ENCODE data around the gene ITPA. TPM values are rescaled to one million over a fixed set of nuclear protein-coding genes. Genes with fewer than 3 reads are reported as not detected.

The ITPA gene
- total RNA-seq, 4 donors from 2014 or later: 32.0 to 42.9 (median 35.7) TPM

DNA sequence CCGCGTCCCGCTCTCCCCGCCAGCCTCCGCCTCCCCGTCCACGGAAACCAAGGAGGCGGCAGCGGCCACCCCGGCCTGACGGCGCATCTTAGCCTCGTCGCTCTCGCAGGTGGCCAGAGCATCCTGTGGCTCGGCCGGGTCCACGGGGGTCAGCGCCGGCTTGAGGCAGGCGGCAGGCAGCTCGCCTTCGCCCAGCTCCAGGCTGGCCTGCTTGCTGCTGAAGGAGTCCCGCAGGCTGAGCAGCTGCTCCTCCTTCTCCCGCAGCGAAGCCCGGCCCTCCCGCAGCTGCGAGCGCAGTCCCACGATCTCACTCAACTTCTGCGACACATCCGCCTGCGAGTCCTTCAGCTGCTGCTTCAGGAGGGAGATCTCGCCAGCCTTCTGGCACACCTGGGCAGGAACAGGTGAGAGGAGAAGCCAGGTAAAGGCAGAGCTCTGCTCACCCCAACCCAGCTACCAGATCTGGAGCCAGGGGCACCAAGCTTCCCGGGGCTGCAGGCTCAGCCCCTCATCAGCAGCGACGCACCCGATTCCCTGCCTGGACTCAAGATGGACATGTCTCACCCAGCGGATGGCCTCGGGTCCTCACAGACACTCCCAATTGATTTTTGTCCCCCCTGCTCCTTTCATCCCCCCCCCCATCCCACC, 44.4 kb upstream of the ITPA start:
- ATAC-seq (ENCODE audit: low FRiP score) (no peak), DNase-seq (ENCODE audit: low spot score) (no peak)
- TF ChIP-seq, protein P1, sequence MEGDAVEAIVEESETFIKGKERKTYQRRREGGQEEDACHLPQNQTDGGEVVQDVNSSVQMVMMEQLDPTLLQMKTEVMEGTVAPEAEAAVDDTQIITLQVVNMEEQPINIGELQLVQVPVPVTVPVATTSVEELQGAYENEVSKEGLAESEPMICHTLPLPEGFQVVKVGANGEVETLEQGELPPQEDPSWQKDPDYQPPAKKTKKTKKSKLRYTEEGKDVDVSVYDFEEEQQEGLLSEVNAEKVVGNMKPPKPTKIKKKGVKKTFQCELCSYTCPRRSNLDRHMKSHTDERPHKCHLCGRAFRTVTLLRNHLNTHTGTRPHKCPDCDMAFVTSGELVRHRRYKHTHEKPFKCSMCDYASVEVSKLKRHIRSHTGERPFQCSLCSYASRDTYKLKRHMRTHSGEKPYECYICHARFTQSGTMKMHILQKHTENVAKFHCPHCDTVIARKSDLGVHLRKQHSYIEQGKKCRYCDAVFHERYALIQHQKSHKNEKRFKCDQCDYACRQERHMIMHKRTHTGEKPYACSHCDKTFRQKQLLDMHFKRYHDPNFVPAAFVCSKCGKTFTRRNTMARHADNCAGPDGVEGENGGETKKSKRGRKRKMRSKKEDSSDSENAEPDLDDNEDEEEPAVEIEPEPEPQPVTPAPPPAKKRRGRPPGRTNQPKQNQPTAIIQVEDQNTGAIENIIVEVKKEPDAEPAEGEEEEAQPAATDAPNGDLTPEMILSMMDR (IDR thresholded peaks at IDR 0.05): no peak

DNA sequence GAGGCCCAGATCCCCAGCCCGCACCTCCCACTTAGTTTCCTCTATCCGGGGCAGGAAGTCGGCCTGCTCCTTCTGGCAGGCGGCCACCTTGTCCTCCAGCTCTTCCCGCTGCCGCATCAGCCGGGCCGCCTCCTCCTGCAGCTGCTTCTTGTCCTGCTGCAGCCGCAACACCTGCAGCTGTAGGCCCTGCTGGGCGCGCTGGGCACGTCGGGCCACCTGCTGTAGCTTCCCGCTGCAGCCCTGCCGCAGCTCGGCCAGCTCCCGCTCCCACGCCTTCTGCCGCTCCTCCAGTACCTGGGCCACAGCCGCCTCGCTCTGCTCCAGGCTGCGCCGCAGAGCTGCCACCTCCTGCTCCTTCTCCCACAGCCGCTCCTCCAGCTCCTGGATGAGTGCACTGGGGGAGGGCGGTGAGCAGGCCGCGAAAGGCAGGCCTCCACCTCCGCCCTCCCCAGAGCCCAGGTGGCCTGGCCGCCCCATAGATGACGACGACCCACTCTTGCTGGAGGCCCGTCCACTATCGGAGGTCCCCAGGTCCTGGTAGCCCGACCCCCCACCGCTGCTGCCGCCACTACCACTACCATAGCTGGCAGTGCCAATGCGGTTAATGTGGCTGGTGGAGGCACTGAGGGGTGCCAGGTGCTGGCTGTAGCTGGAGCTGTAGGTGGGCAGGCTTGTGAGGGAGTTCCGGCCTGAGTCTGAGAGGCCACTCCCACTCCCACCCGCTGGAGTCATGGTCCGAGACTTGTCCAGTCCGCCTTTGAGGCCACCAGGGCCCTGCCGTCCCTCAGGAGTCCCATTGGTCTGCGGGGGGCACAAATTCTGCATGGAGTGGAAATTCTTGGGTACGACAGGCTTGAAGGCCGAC, 43.6 kb upstream of the ITPA start:
- TF ChIP-seq, protein P1 (IDR thresholded peaks at IDR 0.05): no peak
- ATAC-seq (ENCODE audit: low FRiP score) (no peak), DNase-seq (ENCODE audit: low spot score) (no peak)

DNA sequence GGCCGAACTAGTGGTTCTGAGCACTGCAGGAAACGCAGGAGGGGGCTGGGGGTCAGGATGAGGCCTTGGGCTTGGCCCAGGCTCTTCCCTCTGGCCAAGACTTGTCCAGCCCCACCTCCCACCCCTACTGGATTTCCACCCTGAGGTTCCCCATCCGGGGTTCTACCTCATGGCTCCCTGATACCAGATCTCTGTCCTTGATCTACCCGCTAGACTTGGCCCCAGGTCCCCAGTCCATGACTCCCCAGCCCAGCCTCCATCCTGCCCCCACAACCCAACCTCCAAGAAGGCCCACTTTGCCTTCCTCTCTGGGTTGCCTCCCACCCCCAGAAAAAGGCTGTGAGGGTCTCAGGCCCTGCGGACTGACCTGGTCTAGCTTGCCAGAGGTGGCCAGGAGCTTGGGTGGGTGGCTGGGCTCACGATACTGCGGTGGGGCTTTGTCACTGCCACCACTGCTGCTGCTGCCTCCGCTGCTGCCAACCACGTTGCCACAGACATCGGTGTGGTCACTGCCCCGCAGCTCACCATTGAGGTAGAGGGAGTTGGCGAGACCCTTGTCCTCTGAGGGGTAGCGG, 42.9 kb upstream of the ITPA start:
- no peak for DNase-seq (ENCODE audit: low spot score)
- TF ChIP-seq, protein P1 (IDR thresholded peaks at IDR 0.05): no peak

DNA sequence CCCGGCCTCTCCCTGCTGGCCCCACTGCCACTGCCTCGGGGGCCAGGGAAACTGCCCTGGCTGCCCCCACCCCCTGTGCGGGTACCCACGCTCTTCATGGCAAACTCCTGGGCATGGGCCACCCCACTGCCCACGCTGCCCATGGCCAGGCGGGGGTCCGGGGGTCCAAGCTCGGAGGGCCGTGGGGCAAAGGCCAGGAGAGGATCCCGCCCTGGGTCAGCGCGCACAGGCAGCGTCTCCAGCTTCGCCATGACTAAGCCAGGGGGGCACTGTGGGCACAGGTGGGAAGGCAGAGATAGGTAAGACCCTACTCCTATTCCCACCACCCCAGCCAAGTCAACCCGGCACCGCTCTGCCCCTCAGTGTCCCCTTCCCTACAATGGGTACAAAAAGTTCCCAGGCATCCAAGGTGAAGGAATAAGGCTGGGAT, 42.4 kb upstream of the ITPA start:
- TF ChIP-seq, protein P1 (IDR thresholded peaks at IDR 0.05): no peak
- DNase-seq (ENCODE audit: low spot score) (no peak), ATAC-seq (ENCODE audit: low FRiP score) (no peak)

More for the DNA sequence above, 42.9 kb upstream of the ITPA start:
- no peak for ATAC-seq (ENCODE audit: low FRiP score)

DNA sequence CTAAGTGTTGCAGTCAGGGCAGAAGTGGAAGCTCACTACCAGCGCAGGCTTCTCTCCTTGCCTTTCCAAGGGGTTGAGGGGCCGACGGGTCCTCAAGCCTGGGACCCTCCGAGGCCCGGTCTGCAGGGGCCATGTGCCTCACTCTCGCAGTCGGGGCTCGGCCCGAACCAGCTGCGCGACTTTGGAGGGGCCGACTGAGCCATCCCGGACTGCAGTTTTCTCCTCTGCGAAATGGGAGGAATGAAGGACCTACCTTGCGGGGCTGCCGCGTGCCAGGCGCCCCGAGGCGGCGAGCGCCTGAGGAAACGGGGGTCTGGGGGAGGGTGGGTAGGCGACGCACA, 41.6 kb upstream of the ITPA start:
- TF ChIP-seq, protein P1 (IDR thresholded peaks at IDR 0.05): no peak
- ATAC-seq (ENCODE audit: low FRiP score): no peak
- DNase-seq (ENCODE audit: low spot score): no peak

DNA sequence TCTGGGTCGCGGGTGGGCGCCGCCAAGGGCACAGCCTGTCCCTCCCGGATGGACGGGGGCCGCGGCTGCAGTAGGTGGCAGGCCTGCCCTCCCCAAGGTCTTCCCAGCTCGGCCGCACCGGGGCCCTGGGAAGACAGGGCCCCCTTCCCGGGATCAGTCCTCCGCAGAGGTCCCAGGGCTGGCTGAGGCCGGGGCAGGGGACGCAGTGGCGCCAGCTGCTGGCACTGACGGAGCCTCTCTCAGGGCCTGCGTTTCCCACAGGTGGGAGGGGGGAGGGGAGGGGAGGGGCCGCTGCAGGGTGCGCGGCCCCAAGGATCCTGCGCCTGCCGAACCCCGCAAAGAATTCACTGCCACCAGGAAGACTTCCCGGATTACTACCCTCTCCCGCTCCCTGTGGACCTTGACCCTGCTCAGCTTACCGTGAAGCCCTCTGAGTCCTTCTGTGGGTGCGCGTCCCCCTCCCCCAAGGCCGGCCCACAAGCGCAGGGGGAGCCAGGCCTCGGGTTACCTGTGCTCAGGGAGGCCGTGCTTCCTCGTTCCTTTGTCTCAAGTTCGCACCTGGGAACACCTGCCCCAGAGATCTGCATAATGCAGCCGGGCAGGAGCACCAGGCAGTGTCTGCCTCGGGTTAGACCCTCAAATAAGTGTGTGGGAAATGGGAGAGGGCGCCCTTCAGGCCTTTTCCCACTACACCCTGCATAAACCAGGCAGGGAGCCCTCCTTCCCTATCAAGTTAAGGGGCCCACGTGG, 41.0 kb upstream of the ITPA start:
- ATAC-seq (ENCODE audit: low FRiP score) (no peak), DNase-seq (ENCODE audit: low spot score) (no peak)
- TF ChIP-seq, protein P1 (IDR thresholded peaks at IDR 0.05): no peak
